B cell (primary cell): Measurements from ENCODE around the gene ASCL2. TPM values are rescaled to one million over a fixed set of nuclear protein-coding genes. Genes with fewer than 3 reads are reported as not detected.

ENCODE experiments used
- ATAC-seq: fragments of 200-7000 bp; cut with Tn5 transposase; one replicate; pipeline ENCODE4 v1.10.0; 2021; ENCODE audit warnings: low read depth, mild to moderate bottlenecking, moderate number of reproducible peaks, moderate library complexity
- CTCF ChIA-PET: fragments of 350-600 bp; sonication (Branson Sonifier 250); formaldehyde crosslinking; loops from one replicate; lab custom pipeline; 2021; ENCODE audit warnings: antibody characterized with exemption, inconsistent platforms; lab: Charles Lee
- POLR2A ChIA-PET: fragments of 350-600 bp; sonication (Branson Sonifier 250); formaldehyde crosslinking; loops from one replicate; lab custom pipeline; 2021; ENCODE audit warnings: antibody characterized with exemption; lab: Charles Lee
- DNase-seq: peaks from one replicate; pipeline ENCODE4 v3.0.0; 2013
- H2AFZ ChIP-seq: 2 replicates; pipeline ENCODE4 v1.6.1; 2012; ENCODE audit warnings: mild to moderate bottlenecking, low read depth, low read length; ENCODE audit not compliant: insufficient read depth, poor library complexity, severe bottlenecking
- H3K27ac ChIP-seq, 2 donors: 1 replicate in 1 of 2; 2 replicates in 1 of 2; pipeline ENCODE4 v1.5.1; 2012 to 2013; ENCODE audit warnings: low read length in 2 of 2, mild to moderate bottlenecking in 2 of 2, moderate library complexity in 1 of 2
- H3K27me3 ChIP-seq, 4 experiments: fragments of 200-600 bp in 1 of 4; sonication (generic) in 1 of 4; replicated peaks in 1 of 4; 1 replicate in 2 of 4; 2 replicates in 2 of 4; pipeline versions ENCODE4 v1.6.1 to v1.7.0; 2013 to 2016; ENCODE audit warnings: low read length in 3 of 4, mild to moderate bottlenecking in 2 of 4, mixed read lengths in 1 of 4, moderate library complexity in 1 of 4; ENCODE audit not compliant: insufficient read depth in 4 of 4, control insufficient read depth in 3 of 4; ENCODE audit errors: control extremely low read depth in 1 of 4
- H3K36me3 ChIP-seq, 2 experiments: replicated peaks in 1 of 2; 1 replicate in 1 of 2; 2 replicates in 1 of 2; pipeline versions ENCODE4 v1.6.1 to v1.7.1; 2013; ENCODE audit warnings: low read length in 1 of 2; ENCODE audit not compliant: insufficient read depth in 2 of 2, control insufficient read depth in 1 of 2; ENCODE audit errors: control extremely low read depth in 1 of 2, extremely low read depth in 1 of 2
- H3K4me1 ChIP-seq, 2 donors: fragments of 200-600 bp in 1 of 2; sonication (generic) in 1 of 2; 1 replicate in 1 of 2; 2 replicates in 1 of 2; pipeline versions ENCODE4 v1.5.1 to v1.6.1; 2013 to 2017; ENCODE audit warnings: low read length in 2 of 2; ENCODE audit not compliant: control insufficient read depth in 2 of 2, insufficient read depth in 2 of 2
- H3K4me2 ChIP-seq: replicated peaks from 2 replicates; pipeline ENCODE3; 2012; ENCODE audit warnings: mild to moderate bottlenecking, low read depth, low read length; ENCODE audit not compliant: poor library complexity, severe bottlenecking
- H3K4me3 ChIP-seq, 5 experiments: fragments of 200-600 bp in 1 of 5; sonication (generic) in 1 of 5; 1 replicate in 3 of 5; 2 replicates in 2 of 5; pipeline versions ENCODE4 v1.5.1 to v1.7.0; 2011 to 2016; ENCODE audit warnings: low read length in 4 of 5, mild to moderate bottlenecking in 4 of 5, low read depth in 2 of 5, control low read depth in 1 of 5, moderate library complexity in 1 of 5; ENCODE audit not compliant: insufficient read depth in 1 of 5; ENCODE audit errors: control extremely low read depth in 1 of 5, extremely low read depth in 1 of 5
- H3K79me2 ChIP-seq: fragments of 200-600 bp; sonication (generic); one replicate; pipeline ENCODE4 v1.6.0; 2016; ENCODE audit warnings: low read length; ENCODE audit not compliant: control insufficient read depth, insufficient read depth
- H3K9ac ChIP-seq: fragments of 200-600 bp; sonication (generic); 2 replicates; pipeline ENCODE4 v1.6.1; 2017; ENCODE audit warnings: mild to moderate bottlenecking, low read length, moderate library complexity
- H3K9me3 ChIP-seq, 3 donors: one replicate each; pipeline versions ENCODE4 v1.6.1 to v1.7.1; 2013; ENCODE audit warnings: low read length in 2 of 3; ENCODE audit not compliant: control insufficient read depth in 2 of 3, insufficient read depth in 1 of 3; ENCODE audit errors: control extremely low read depth in 1 of 3
- H4K20me1 ChIP-seq: 2 replicates; pipeline ENCODE4 v1.6.0; 2012; ENCODE audit warnings: mild to moderate bottlenecking, low read length; ENCODE audit not compliant: insufficient read depth, control insufficient read depth, poor library complexity, severe bottlenecking
- H3K27ac Mint-ChIP-seq: one replicate; pipeline ENCODE4 v1.8.0; 2021; ENCODE audit warnings: mixed read lengths
- H3K27me3 Mint-ChIP-seq: one replicate; pipeline ENCODE4 v1.8.0; 2021; ENCODE audit warnings: mixed read lengths
- H3K4me1 Mint-ChIP-seq: one replicate; pipeline ENCODE4 v1.8.0; 2021; ENCODE audit warnings: mixed read lengths
- H3K4me3 Mint-ChIP-seq: one replicate; pipeline ENCODE4 v1.8.0; 2021; ENCODE audit warnings: mixed read lengths
- H3K9me3 Mint-ChIP-seq: one replicate; pipeline ENCODE4 v1.8.0; 2022; ENCODE audit warnings: mixed read lengths; ENCODE audit not compliant: insufficient read depth
- CTCF ChIP-seq: fragments of 200-600 bp; IDR thresholded peaks from one replicate; pipeline ENCODE4 v1.8.0; 2022; ENCODE audit warnings: antibody characterized with exemption, mild to moderate bottlenecking
- EZH2 ChIP-seq: IDR thresholded peaks from 2 replicates; pipeline ENCODE4 v1.6.1; 2012; ENCODE audit warnings: borderline replicate concordance, low read depth, mild to moderate bottlenecking, moderate library complexity, low read length; ENCODE audit not compliant: insufficient read depth, poor library complexity, severe bottlenecking
- WGBS: methylation state at CpG from one replicate; pipeline ENCODE4 v1.1.5; 2013; ENCODE audit warnings: missing lambda C conversion rate; ENCODE audit not compliant: insufficient coverage; 5-methylcytosine and 5-hydroxymethylcytosine counted together
- intact Hi-C: fragments of 100-400 bp; cut with micrococcal nuclease; formaldehyde crosslinking; loops from one replicate; pipeline ENCODE4 v1.10.0; 2022
- polyA plus RNA-seq: library from polyadenylated mRNA; depleted of rRNA; stranded (reverse); fragments of >200 nt; gene quantifications from 2 replicates; pipeline ENCODE4 v1.2.3, GENCODE V29; 2012
- total RNA-seq, 2 donors: library from RNA; stranded (reverse); fragments of 120-200 nt in 1 of 2; gene quantifications; 1 replicate in 1 of 2; 2 replicates in 1 of 2; pipeline versions ENCODE4 v1.2.3 to v1.2.4, GENCODE V29; 2013 to 2022

Gene ASCL2
- total and polyA plus RNA-seq, 2 donors (not counting 1 experiment from before 2014, with no cell fraction given): 2.1 to 2.2 TPM

GRCh38 chr11:2293531-2293971 lies 23.2 kb upstream of the ASCL2 start:
- no peaks in the 10 kb centered on the region for H3K79me2 ChIP-seq
- H3K4me3 ChIP-seq: no peak overlapping the region
- no peak overlapping the region for H3K27ac ChIP-seq
- Mint-ChIP-seq H3K9me3 (no peaks in the 10 kb centered on the region), H3K27me3 (peaks cover 11% of the 10 kb centered on the region), H3K27ac (no peak overlapping the region), H3K4me1 (peaks cover 18% of the 10 kb centered on the region), H3K4me3 (no peak overlapping the region)
- no peak overlapping the region for H3K4me2 ChIP-seq
- DNase-seq (no peak), ATAC-seq (no peak)
- H3K9ac ChIP-seq: no peak overlapping the region
- TF ChIP-seq EZH2: no peak
- no peak for TF ChIP-seq CTCF
- peaks cover 3 to 7% of the 10 kb centered on the region in 2 experiments for H3K36me3 ChIP-seq
- H4K20me1 ChIP-seq: no peaks in the 10 kb centered on the region
- H2AFZ ChIP-seq: no peak overlapping the region
- intact Hi-C loops: no loop called here
- 74% methylated on average over 17 of the region's 20 CpGs for WGBS
- no peaks in the 10 kb centered on the region for H3K9me3 ChIP-seq
- peaks cover under 1 to 5% of the 10 kb centered on the region in 2 donors for H3K4me1 ChIP-seq
- ChIA-PET CTCF (no interaction called here), POLR2A (no interaction called here)
- H3K27me3 ChIP-seq: no peaks in the 10 kb centered on the region

- no peak overlapping the region for H2AFZ ChIP-seq
- no peak for TF ChIP-seq EZH2
- TF ChIP-seq CTCF: no peak
- H3K4me1 ChIP-seq: no peaks in the 10 kb centered on the region
- ChIA-PET CTCF (interaction anchor here (1.0 kb wide), 1 partner anchor 15 kb away, joined by 5 read pairs; no protein-coding TSS in a partner anchor), POLR2A (no interaction called here)
- intact Hi-C loops: no loop called here
- H3K9ac ChIP-seq: no peak overlapping the region
- peaks cover 5% of the 10 kb centered on the region for H3K4me1 Mint-ChIP-seq
- ATAC-seq (no peak), DNase-seq (no peak)
- no peak overlapping the region for H3K4me2 ChIP-seq
- 74% methylated on average over 10 of the region's 10 CpGs for WGBS
- H3K27ac Mint-ChIP-seq: no peak overlapping the region
- no peak overlapping the region for H3K4me3 Mint-ChIP-seq
- peaks cover 12% of the 10 kb centered on the region for H3K27me3 Mint-ChIP-seq
- H3K79me2 ChIP-seq: no peaks in the 10 kb centered on the region
- H3K4me3 ChIP-seq: no peak overlapping the region
- H3K27ac ChIP-seq: no peak overlapping the region
- H3K27me3 ChIP-seq: peaks cover 0 to 4% (median 2%) of the 10 kb centered on the region in 4 experiments
- H3K9me3 ChIP-seq: no peaks in the 10 kb centered on the region
- H3K36me3 ChIP-seq: no peaks in the 10 kb centered on the region
- no peaks in the 10 kb centered on the region for H4K20me1 ChIP-seq
- H3K9me3 Mint-ChIP-seq: no peaks in the 10 kb centered on the region
Observed at GRCh38 chr11:2290351-2290841, 20.0 kb upstream of the ASCL2 start.
